ENCODE data around the gene TYW1.

- TF ChIP-seq, protein P1, sequence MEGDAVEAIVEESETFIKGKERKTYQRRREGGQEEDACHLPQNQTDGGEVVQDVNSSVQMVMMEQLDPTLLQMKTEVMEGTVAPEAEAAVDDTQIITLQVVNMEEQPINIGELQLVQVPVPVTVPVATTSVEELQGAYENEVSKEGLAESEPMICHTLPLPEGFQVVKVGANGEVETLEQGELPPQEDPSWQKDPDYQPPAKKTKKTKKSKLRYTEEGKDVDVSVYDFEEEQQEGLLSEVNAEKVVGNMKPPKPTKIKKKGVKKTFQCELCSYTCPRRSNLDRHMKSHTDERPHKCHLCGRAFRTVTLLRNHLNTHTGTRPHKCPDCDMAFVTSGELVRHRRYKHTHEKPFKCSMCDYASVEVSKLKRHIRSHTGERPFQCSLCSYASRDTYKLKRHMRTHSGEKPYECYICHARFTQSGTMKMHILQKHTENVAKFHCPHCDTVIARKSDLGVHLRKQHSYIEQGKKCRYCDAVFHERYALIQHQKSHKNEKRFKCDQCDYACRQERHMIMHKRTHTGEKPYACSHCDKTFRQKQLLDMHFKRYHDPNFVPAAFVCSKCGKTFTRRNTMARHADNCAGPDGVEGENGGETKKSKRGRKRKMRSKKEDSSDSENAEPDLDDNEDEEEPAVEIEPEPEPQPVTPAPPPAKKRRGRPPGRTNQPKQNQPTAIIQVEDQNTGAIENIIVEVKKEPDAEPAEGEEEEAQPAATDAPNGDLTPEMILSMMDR (conservative IDR thresholded peaks at IDR 0.05) = no peak
- no peak for TF ChIP-seq EZH2 (IDR thresholded peaks at IDR 0.05; ENCODE audit: low read depth)
Measured at GRCh38 chr7:66950311-66950710, 46.3 kb upstream of the TYW1 start.
